SK-N-MC (cell line): ENCODE results near the gene PDZD2.

Source experiments
- EZH2 ChIP-seq: fragments of 200-600 bp; sonication (generic); IDR thresholded peaks from one replicate; pipeline ENCODE4 v1.6.1; 2017; ENCODE audit warnings: antibody characterized with exemption
- POLR2AphosphoS5 ChIP-seq: IDR thresholded peaks from 2 replicates; pipeline ENCODE4 v1.6.1; 2012; ENCODE audit warnings: mild to moderate bottlenecking, low read depth, low read length, borderline replicate concordance

DNA sequence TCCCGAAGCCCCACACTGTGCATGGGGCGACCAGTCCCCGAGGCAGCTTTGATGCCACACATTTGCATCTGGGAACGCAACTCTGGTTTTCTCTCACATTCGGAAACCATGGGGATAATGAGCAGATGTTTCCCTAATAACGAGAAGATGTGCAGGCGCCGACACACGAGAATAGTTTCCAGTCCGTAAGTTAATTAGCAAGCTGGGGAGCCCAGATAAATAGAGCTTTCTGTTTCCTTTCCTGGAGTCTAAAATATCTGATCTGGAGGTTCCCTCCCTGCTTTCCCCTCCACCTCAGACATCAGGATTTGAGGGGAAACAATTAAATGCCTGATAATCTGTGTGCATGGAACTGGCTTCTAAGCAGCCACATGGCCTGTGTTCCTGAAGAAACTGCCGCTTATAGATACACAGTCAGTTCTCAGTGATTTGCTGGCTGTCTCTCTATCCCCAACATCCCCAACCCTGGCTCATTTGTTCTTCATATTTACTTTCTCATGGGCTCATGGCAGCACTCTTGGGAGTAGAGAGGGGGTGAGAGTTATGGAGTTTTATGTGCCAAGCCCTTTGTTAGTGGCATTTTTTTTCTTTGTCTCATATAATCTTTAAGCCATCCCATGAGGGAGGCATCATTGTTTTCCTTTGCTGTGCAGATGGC lies 62.8 kb downstream of the PDZD2 start:
- TF ChIP-seq POLR2AphosphoS5: no peak
- no peak for TF ChIP-seq EZH2
